ENCODE measurements around the gene LINC00632.

DNA sequence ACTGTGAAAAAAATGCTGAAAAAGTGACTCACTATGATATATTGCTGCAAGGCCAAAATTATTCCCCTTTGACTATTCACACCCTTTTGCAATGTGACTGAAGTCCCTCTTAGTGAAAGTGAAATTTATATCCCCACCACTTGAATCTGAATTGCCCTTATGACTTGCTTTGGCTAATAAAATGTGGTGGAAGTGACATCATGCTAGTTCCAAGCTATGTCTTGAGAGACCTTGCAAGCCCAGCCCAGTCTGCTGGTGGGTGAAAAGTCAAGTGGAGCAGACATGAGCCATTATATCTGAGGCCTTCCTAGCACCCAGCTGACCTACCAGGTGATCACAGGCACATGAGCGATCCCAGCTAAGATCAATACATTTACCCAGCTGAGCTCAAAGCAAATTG, 94.7 kb downstream of the LINC00632 start:
- TF ChIP-seq, protein P1, sequence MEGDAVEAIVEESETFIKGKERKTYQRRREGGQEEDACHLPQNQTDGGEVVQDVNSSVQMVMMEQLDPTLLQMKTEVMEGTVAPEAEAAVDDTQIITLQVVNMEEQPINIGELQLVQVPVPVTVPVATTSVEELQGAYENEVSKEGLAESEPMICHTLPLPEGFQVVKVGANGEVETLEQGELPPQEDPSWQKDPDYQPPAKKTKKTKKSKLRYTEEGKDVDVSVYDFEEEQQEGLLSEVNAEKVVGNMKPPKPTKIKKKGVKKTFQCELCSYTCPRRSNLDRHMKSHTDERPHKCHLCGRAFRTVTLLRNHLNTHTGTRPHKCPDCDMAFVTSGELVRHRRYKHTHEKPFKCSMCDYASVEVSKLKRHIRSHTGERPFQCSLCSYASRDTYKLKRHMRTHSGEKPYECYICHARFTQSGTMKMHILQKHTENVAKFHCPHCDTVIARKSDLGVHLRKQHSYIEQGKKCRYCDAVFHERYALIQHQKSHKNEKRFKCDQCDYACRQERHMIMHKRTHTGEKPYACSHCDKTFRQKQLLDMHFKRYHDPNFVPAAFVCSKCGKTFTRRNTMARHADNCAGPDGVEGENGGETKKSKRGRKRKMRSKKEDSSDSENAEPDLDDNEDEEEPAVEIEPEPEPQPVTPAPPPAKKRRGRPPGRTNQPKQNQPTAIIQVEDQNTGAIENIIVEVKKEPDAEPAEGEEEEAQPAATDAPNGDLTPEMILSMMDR (IDR thresholded peaks at IDR 0.05), result no peak
- no peak for TF ChIP-seq POLR2AphosphoS5 (IDR thresholded peaks at IDR 0.05; ENCODE audit: insufficient read depth in 1 of 2, low read depth in 1 of 2)
- no peak for TF ChIP-seq POLR2A (IDR thresholded peaks at IDR 0.05)
